Measurements from ENCODE around the gene ACKR4. TPM values are rescaled to one million over a fixed set of nuclear protein-coding genes. Genes with fewer than 3 reads are reported as not detected.

Gene ACKR4
- total and polyA plus RNA-seq, 9 of the 15 experiments (the other 6 are each of a cell fraction or from before 2014, with no cell fraction given): 0.04 to 0.06 TPM; not detected in 7

GRCh38 chr3:132554437-132554836, 42.6 kb upstream of the ACKR4 start:
- H4K20me1 ChIP-seq (replicated peaks; ENCODE audit: control insufficient read depth, insufficient read depth, low read length): no peaks in the 10 kb centered on the region
- ChIA-PET POLR2A (interaction anchor here (0.7 kb wide), 1 partner anchor 195 kb away, joined by 3 read pairs; no protein-coding TSS in a partner anchor), CTCF (ENCODE audit: low intra/inter-chr PET ratio) (no interaction called here)
- in situ Hi-C loops (cut with MboI): no loop called here
- no peak for FAIRE-seq
- no peak overlapping the region for H3K4me3 ChIP-seq
- no peak overlapping the region for H3K4me2 ChIP-seq (ENCODE audit: insufficient read depth, low read length)
- DNase-seq (ENCODE audit: extremely low read depth in 1 of 4, low spot score in 3 of 4): no peak
- H3K9me1 ChIP-seq (ENCODE audit: control insufficient read depth, insufficient read depth, low read length): no peaks in the 10 kb centered on the region
- no peak for ATAC-seq
- BruUV-seq (replicated peaks): no TSS peak
- intact Hi-C loops (cut with micrococcal nuclease): no loop called here
- no peak overlapping the region for H3K27ac ChIP-seq (ENCODE audit: extremely low read depth, low read depth, low read length)
- H3K9ac ChIP-seq (ENCODE audit: insufficient read depth in 1 of 2, low read depth in 2 of 2, low read length in 2 of 2): no peak overlapping the region
- H3K79me2 ChIP-seq (ENCODE audit: control insufficient read depth, insufficient read depth, low read length): no peaks in the 10 kb centered on the region
- H3K27me3 ChIP-seq (ENCODE audit: control insufficient read depth in 2 of 2, insufficient read depth in 2 of 2, low read length in 2 of 2): no peaks in the 10 kb centered on the region
- 51% methylated on average over 6 of the region's 8 CpGs for WGBS (ENCODE audit: insufficient coverage, low coverage, missing lambda C conversion rate)
- H3K4me1 ChIP-seq (replicated peaks in 1 of 2; ENCODE audit: control insufficient read depth in 2 of 2, insufficient read depth in 2 of 2, low read length in 2 of 2): peaks cover 5 to 32% of the 10 kb centered on the region in 2 experiments
- no peak overlapping the region for H2AFZ ChIP-seq (ENCODE audit: low read depth, low read length)
- no peaks in the 10 kb centered on the region for H3K36me3 ChIP-seq (ENCODE audit: control insufficient read depth, insufficient read depth, low read length)
- no peaks in the 10 kb centered on the region for H3K9me3 ChIP-seq (replicated peaks; ENCODE audit: control insufficient read depth, insufficient read depth, low read depth, low read length)
- TF ChIP-seq ZNF518B (CRISPR knock-in tag; IDR thresholded peaks at IDR 0.05): no peak
- no peak for TF ChIP-seq ZNF146 (CRISPR knock-in tag; IDR thresholded peaks at IDR 0.05; ENCODE audit: unreplicated experiment)
- TF ChIP-seq ETV1 (tag; conservative IDR thresholded peaks at IDR 0.05; ENCODE audit: low read depth): no peak
- no peak for TF ChIP-seq ZNF57 (CRISPR knock-in tag; IDR thresholded peaks at IDR 0.05)
- TF ChIP-seq ETS1 (conservative IDR thresholded peaks at IDR 0.05; ENCODE audit: control insufficient read depth, low read depth, low read length): no peak
- no peak for TF ChIP-seq ATF6 (CRISPR knock-in tag; IDR thresholded peaks at IDR 0.05)
- TF ChIP-seq KLF13 (tag; IDR thresholded peaks at IDR 0.05; ENCODE audit: borderline replicate concordance, low read depth): no peak
- no peak for TF ChIP-seq TSC22D4 (tag; IDR thresholded peaks at IDR 0.05)
- no peak for TF ChIP-seq SREBF1 (IDR thresholded peaks at IDR 0.05; ENCODE audit: borderline replicate concordance, low read depth, low read length)
- TF ChIP-seq ELF2 (CRISPR knock-in tag; IDR thresholded peaks at IDR 0.05): no peak
- TF ChIP-seq CREB3L1 (IDR thresholded peaks at IDR 0.05; ENCODE audit: borderline replicate concordance, low read depth): no peak

Measured in K562 (cell line).